HFF-Myc (cell line): ENCODE measurements around the gene CDH23.

Experiments used
- DNase-seq: peaks from one replicate; pipeline ENCODE4 v3.0.0-alpha.2; 2011; ENCODE audit warnings: low read depth; ENCODE audit errors: extremely low read depth
- H3K4me3 ChIP-seq: replicated peaks from 2 replicates; pipeline ENCODE4 v1.5.1; 2011; ENCODE audit warnings: low read depth, mild to moderate bottlenecking, control low read depth, low read length
- CTCF ChIP-seq: IDR thresholded peaks from 2 replicates; pipeline ENCODE4 v1.5.1; 2012; ENCODE audit warnings: mild to moderate bottlenecking, low read depth, low read length, control low read depth; ENCODE audit errors: missing control alignments

The CDH23 gene

DNA sequence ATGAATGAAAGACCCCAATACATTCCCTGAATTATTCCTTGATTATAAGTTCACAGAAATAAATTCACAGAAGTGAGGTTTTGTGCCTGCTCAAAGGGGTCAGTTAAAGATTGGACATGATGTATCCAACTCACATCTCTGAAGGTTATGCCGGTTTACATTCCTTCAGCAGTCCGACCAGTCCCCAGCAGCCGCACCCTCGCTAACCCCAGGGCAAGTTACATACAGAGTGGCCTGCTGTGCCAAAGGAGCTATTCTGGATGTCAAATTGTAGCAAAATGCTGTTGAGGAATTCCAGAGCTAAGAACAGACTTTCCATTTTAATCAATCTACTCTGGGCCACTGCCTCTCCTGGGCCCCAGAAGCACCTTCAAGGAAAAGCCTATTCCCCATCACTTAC lies 434.0 kb downstream of the CDH23 start:
- no peak overlapping the region for H3K4me3 ChIP-seq
- no peak for TF ChIP-seq CTCF
- no peak for DNase-seq

GRCh38 chr10:71831646-71832552 lies 435.2 kb downstream of the CDH23 start:
- H3K4me3 ChIP-seq, result no peak overlapping the region
- TF ChIP-seq CTCF, result no peak
- no peak for DNase-seq

DNA sequence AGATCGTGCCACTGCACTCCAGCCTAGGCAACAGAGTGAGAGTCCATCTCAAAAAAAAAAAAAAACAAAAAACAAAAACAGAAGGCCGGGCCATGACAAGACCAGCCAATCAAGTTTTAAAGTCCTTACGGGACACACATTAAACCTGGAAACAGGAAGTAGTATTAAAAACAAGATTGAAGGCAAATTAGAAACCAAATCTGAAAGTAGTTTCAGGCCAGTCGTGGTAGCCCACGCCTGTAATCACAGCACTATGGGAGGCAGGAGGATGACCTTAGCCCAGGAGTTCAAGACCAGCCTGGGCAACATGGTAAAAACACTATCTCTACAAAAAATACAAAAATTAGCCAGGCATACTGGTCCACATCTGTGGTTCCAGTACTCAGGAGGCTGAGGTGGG lies 436.2 kb downstream of the CDH23 start:
- H3K4me3 ChIP-seq, result no peak overlapping the region
- TF ChIP-seq CTCF, result no peak
- DNase-seq, result no peak

GRCh38 chr10:71833451-71834342 lies 437.0 kb downstream of the CDH23 start:
- no peak overlapping the region for H3K4me3 ChIP-seq
- DNase-seq, result no peak
- TF ChIP-seq CTCF, result no peak

DNA sequence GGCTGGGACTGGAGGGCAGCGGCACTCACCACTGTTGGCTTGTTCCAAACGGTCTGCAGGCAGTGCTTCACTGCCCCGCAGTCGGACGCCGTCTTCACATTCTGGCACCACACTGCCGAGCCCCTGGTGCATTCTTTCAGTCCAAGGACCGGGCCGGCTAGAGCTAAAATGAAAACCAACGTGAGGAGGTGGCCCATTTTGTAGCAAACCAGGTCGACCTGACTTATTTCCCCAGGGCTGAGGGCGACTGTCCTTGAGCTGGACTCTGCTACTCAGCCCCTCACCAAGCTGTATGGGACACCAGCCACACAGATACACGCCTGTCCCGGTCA lies 437.6 kb downstream of the CDH23 start:
- DNase-seq, result no peak
- TF ChIP-seq CTCF, result no peak
- no peak overlapping the region for H3K4me3 ChIP-seq

- TF ChIP-seq CTCF, result no peak
- peak; percentile 93 for DNase-seq
- no peak overlapping the region for H3K4me3 ChIP-seq
Observed at GRCh38 chr10:71835671-71836595, 439.2 kb downstream of the CDH23 start.
